NCI-H1048 (cell line): ENCODE results near the gene SHC1.

Source experiments
- DNase-seq: peaks from one replicate; lab custom pipeline; 2025; lab: John Stamatoyannopoulos, UW

The SHC1 gene

DNA sequence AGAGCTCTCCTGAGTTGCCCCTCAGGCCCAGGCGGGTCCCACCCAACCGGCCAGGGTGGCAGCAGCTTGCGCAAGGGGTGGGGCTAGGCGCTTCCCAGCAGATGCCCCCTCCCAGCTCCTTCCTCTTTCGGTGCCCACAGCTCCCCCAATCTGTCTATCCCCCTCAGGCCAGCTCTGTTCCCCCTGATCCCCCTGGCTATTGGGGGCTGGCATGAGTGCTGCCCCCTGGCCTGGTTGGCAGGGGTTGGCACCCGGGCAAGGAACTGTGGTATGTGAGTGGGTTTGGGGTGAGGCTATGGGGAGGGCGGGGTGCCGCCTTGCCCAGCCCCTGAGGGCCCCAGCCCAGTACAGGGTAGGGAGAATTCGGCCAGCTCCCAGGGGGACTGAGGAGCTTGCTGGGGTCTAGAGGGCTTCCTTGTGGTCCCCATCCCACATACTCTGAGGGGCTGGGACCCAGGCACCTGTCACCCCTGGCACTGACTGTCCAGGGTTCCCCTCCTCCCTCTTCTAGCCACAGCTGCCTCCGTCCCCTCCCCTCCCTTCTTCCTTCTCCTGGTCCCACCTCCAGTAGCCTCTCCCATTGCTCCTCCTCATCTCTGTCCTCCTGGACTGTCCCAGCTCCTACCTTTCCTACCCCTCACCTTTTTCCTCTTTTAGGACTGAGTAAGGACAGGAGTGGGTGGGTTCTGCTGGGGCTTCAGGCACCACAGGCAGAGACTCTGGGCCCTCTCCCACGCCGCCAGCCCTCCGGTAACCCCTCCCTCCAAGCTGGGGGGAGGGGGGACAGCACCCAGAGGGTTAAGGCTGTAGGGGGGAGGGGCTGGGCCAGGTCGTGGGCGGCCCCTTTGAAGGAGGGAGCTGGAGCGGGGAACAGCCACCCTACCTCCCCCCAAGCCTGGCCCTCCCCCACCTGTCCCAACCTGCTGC is 37.7 kb upstream of the SHC1 start:
- DNase-seq, result no peak

- no peak for DNase-seq
Measured at GRCh38 chr1:155007251-155007828, 36.8 kb upstream of the SHC1 start.

DNA sequence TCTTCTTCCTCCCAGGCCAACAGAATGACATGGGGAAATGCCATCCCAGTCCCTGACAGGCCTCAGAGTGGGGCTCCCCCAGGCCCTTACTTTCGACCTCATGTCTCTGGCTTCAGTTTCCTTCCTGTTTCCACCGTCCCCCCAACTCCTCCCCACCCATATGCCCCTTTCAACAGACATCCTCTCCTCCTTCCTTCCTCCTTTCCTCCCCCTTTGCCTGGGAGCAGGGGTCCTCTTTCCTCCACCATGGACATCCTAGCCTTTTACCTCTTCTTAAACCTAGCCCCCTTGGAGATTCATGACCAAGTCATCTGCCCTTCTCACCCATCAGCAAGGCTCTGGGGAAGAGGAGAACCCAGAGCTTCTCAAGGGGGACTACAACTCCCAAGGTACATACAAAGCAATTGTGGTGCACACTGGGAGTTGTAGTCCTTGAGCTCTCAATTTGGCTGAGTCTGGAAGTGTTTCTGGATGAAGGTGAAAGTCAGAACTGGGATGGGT is 36.1 kb upstream of the SHC1 start:
- no peak for DNase-seq

GRCh38 chr1:155005076-155006011 is 34.8 kb upstream of the SHC1 start:
- DNase-seq, result no peak

DNA sequence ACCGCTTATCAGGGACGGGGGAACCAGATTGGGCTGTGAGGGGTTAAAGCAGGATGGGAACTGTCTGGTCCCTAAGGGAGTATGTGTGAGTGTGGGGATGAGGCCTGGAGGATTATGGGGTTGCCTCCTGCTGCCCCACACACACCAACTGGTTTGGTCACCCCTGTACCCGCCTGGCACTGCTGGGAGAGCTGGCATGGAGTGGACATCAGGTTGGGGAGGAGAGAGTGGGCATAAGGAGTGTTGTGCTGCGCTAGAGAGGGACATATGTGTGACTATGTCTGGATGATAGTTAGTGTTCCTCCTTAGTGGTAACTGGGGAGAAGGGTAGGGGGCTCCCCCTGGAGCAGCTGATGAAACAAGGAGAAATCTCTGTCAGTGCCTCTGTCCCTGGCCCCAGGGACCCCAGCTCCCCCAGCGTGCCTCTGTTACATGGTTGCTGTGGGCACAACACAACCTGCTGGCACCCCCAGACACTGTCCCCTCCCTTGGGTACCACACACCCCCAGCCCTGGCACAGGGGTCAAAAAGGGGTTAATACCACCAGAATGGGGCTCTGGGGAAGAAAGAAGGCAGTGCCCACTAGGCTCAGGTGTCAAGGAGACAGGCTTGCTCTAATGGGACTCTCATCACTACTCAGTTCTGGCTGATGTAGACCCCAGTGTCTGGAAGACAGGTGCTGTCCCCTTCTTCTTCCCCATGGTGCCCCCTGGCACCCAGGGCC is 34.0 kb upstream of the SHC1 start:
- DNase-seq, result no peak

DNA sequence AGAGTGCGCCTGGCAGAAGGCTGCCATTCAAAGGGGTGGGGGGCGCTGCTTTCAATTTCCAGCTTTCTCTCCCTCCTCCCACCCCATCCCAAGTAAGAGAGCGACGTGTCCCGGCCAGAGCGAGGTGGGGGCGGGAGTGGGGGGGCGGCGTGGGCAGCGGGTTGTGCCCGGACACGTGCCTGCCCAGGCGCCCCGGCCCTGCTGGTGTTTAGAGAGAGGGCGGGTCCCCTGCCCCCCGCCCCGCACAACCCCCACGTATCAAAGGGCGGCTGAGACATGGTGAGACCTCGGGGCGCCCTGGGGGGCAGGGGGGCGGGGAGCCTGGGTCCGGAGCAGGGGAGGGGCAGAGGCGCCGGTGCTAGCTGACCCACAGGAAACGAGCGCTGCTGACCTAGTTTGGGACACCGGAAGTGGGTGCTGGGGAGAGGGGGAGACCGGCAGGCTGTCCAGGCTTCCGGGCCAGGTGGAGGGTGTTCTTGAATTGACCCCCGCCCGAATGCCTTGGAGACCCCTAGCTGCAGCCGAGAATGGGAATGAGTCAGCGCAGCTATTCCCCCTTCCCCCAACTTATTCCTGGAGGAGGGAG is 33.3 kb upstream of the SHC1 start:
- no peak for DNase-seq

DNA sequence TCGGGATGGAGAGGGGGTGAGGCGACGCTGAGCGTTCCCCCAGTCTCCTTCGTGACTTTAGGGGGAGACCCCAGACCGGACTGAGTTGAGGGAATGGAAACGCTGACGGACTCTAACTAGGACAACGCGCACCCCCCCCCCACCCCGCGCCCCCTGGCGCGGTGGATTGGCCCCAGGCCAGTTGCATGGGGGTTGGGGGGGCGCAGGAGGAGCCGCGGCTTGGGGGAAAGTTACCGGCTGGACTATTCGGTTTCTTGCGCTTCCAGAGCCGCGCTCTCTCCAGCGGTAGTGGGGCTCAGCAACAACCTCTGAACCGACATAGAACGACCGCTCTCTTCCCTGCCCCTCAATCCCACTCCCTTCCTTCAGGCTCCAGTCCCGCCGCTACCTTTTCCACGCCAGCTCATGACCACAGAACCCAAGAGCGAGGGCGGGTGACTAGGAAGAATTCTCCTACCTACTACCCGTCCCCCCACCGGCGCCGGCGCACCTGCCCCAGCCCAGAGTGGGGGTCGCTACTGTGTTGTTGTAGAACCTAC is 32.7 kb upstream of the SHC1 start:
- DNase-seq, result no peak

- DNase-seq, result no peak
Measured at GRCh38 chr1:155002464-155003226, 32.1 kb upstream of the SHC1 start, which contains the start of gene ZBTB7B. Gene ZBTB7B (plus strand): TSS chr1:155002802. CDS start chr1:155014661, 11,859 bp downstream.

GRCh38 chr1:155001675-155002463 is 31.3 kb upstream of the SHC1 start:
- DNase-seq, result peak; percentile 100

DNA sequence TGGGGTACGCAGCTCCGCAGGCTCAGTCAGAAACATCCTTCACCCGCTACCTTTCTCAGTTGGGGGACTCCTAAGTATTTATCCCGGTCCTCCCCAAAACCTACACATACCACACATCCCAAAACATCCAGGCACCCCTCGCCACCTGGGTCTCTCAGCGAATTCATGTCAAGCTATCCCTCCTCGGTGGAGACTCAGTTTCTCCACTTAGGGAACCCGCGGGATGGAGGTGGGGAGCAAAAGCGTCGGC is 30.8 kb upstream of the SHC1 start:
- no peak for DNase-seq

DNA sequence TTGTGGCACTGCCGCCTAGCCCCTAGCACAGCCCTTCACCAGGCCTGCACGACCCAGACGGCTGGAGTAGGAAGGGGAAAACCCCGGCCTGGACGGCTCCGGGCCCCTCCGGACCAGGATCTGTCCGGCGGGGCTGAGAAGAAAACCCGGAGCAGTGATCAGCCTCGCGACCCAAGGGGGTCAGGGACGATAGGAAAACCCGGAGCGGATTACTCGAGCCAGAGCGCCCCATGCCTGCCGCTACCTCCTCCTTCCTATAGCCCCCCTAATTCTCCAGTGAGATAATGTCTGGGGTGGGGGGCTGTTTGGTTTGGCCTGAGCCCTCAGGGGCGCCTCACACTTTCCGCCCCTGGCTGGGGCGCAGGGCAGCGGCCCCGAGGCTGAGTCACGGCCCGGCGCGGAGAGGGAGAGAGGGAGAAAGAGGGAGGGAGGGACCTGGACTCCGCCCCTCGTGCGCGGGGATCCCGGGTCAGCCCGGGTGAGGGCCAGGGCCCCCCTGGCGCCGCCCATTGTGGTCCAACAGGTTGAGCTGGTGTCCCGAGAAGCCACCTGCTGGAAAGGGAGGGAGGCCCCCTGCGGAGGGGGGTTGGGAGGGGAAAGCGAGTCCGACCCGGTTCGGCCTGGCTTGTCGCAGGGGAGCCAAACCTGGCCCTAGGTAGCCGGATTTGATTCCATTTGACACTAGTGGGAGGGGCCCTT is 30.3 kb upstream of the SHC1 start:
- peak; percentile 77 for DNase-seq

DNA sequence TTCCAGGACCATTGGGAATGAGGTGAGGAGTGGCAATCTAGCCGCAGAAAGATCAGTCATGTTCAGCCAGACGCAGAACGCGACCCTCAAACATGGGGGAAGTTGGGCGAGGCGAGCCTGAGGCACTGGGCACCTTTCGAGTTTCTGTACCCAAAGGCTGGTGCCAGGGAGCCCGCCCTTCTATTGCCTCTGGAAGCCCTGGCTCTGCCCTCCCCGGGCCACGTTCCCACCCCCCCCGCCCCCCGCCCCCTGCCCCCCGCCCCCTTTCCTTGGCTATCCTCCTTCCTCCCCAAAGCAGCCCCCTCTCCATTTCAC is 29.8 kb upstream of the SHC1 start:
- no peak for DNase-seq

DNA sequence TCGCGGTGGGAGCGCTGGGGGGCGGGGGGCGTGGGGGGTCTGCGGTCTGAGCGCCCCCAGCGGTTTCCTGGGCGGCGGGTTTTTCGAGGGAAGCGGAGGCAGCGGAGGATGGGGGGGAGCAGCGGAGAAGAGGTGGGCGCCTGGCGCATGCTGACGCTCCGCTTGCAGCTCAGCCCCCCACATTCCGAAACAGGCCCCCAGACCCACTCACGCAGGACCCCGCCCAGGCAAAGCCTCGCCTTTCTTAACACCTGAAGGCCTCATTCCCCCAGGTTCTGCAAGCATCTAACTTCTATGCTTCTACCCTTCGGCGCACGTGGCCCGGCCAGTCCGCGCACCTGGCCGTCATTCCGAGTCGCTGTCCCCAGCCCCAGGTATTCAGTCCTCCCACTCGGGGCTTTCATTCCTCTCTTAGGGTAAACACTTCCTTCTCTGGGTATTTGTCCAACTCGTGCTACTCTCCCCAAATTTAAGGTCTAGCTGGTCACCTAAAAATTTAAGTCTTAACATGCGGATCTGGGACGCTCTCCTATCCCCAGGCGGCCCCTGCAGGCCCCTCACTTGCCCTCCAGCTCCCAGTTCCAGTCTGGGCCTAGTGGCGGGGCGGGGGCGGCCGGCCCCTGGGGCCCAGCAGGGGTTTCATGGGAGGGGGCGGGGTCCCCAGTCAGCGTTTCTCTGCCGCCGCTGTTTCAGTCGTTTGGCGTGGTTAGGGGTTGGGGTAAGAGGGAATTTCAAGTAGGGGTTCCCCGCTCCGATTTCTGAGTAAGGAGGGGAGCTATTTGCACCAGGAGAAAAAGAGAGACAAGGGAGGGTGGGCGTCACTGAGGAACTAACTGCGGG is 29.2 kb upstream of the SHC1 start:
- DNase-seq, result no peak

GRCh38 chr1:154998818-154999570 is 28.4 kb upstream of the SHC1 start:
- peak; percentile 65 for DNase-seq

- DNase-seq, result no peak
Measured at GRCh38 chr1:154998201-154998780, 27.7 kb upstream of the SHC1 start.

DNA sequence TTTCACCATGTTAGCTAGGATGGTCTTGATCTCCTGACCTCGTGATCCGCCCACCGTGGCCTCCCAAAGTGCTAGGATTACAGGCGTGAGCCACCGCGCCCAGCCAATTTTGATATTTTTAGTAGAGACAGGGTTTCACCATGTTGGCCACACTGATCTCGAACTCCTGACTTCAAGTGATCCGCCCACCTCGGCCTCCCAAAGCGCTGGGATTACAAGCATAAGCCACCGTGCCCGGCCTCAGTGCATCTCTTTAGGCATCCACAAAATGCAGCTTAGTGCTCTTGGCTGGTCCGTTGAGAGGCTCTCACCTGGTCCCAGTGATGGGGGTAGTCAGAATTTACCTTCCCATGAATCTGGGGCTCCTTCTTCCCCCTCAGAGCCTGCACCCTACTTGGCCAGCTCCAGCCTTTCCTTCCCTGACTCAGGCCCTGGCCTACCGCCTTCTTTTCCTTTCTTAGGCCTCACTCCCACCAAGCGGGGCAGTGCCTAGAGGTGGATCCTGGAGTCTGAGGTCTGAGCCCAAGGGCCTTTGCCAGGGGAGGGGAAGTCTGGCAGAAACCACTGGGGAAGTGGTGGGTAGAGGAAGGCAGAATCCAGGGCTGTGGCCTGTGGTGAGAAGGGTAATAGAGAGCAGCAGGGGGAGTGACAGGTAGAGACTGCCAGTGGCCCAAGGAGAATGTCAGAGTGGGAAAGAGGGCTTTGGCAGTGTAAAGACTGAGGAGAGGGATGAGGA is 26.6 kb upstream of the SHC1 start:
- no peak for DNase-seq
